GM18505 (cell line): Measurements from ENCODE around the gene TSHZ2.
"Not testable (repeated sequence)": the region's sequence is repeated elsewhere in the genome, so short reads cannot be mapped to it uniquely, and the experiment has no call there.

Source experiments
- ATAC-seq: cut with Tn5 transposase; IDR thresholded peaks from one replicate; pipeline ENCODE4 v1.9.1; 2021; ENCODE audit not compliant: unreplicated experiment
- POLR2A ChIP-seq: IDR thresholded peaks from 4 replicates; pipeline ENCODE4 v1.6.1; 2011; ENCODE audit warnings: borderline replicate concordance; ENCODE audit not compliant: insufficient read depth, insufficient read length; ENCODE audit errors: extremely low read depth

Gene TSHZ2

DNA sequence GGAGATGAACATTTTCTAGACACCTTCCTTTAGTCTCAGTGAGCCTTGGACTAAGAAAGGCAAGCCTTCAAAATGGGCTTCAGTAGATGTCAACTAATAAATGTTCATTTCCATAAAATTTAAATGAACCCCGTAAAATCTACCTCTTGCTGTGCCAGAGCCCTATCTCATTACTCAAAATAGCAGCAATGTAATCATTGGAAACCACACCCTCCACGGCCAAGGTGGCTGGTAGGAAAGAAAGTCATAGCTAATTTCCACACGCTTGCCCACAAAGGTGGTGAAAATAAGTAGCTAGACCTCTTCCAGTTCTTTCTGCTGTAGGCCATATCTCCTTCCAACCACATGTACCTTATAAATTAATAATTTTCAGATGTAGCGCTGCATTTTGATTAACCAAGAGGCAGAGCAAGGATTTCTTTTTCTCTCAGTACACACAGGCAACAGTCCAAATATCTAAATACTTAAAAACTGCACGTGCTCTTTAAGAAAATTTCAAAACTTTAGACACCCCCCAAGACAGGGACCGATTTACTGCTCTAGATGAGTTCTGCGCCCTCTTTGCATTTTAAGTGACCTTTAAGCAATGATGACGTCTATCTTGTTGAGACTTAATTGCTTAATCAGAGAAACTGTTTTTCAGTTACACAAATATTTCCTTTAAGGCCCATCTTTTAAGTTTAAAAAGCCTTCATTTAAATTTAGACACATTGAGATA is 330.7 kb downstream of the TSHZ2 start:
- ATAC-seq, result no peak
- TF ChIP-seq POLR2A, result no peak

DNA sequence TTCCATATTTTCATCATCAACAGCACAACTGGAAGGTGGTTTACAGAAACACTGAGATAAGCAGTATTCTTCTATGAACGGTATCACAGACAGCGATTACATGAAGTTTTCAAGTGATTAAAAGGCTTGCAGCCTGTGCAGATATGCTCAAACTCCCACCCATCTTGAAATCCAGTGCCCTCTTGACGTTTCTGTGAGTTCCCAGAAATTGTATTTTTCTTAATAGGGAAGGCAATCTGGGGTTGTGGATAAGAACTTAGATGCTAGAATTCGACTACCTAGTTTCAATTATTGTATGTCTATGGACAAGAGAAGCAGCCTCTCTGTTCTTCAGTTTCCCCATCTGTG is 331.2 kb downstream of the TSHZ2 start:
- ATAC-seq, result no peak
- TF ChIP-seq POLR2A, result no peak

DNA sequence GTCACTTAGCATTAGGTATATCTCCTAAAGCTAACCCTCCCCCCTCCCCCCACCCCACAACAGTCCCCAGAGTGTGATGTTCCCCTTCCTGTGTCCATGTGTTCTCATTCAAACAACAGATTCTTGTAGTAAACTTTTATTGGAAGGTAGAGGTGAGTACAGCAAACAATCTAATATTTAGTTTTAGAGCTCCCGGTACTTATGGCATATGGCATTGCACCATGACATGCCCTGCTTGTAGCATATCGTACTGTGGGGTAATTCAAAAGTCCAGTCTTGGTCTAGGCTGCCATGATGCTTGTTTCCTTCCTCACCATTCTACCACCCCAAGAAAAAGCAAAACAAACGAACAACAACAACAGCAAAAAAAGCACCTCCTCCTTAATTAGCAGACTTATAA is 332.0 kb downstream of the TSHZ2 start:
- no peak for TF ChIP-seq POLR2A
- ATAC-seq, result no peak

DNA sequence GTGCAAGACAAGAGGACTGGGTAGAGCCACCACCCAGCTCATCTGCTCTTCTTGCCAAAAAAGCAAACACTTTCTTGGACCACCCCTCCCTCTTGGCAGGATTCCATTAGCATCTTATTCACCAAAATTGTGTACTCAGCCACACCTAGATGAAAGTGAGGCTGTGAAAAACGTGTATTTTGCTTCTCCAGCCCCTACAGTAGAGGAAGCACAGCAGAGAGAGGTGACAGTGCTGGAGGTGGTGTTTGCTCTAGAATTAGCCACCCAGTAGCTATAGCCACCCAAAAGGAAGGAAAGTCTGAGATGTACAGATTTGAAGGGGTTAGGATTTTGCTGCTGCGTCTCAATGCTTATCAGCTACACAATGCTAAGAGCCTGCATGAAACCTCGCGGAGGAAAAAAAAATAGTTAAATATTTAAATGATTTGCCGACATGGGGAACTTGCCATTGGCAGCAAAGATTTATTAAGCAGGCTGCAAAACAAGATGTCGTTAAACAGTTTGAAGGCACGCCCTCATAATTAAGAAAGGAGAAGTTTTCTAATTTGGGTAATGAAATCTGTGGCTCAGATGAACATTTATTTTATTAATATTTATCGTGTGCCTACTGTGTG is 334.1 kb downstream of the TSHZ2 start:
- no peak for ATAC-seq
- TF ChIP-seq POLR2A, result no peak

DNA sequence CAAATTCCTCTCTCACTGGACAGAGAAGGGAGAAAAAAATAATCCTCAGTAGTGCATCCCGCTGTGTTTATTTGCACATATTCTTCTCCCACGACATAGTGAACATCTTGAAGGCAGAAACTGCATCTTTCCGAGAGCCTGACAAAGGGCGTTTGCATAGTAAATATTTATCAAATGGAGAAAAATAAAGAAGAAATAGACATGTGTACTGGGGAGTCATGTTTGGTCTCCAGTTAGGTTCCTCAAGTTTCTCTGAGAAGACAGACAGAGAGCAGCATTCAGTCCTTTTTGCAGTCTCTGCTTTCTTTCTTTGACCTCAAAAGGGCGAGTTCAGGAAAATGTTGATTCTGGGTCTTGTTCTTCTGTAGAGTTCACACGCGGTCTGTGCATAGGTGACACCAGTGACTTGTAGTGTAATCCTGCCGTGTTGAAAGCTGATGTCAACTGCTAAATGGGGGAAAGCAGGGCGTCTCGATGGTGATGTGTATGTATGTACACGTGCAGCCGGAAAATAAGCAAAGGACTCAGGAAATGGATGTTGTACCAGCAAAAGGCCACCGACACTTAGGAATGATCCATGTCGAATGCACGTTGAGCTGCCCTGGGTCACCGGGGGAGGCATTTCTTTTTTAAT is 335.9 kb downstream of the TSHZ2 start:
- TF ChIP-seq POLR2A, result no peak

DNA sequence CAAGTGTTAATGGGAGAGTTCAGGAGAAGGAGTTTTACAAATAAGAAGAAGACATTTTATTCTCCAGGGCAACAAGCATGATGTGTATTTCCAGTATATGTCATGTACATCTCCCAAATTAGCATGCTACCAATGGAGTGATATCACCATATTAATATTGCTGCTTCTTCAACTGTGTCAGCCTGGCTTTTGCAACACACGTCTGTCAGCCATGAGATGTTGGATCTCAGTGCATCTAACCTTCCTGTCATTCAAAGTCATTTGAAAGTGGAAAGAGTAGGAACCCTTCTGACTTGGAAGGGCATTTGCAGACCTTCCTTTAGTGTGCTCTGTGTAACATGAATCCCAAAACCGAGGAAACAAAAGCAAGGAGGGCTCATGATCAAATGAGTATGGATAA is 337.4 kb downstream of the TSHZ2 start:
- no peak for TF ChIP-seq POLR2A
- no peak for ATAC-seq

More for the DNA sequence above, 335.9 kb downstream of the TSHZ2 start:
- no peak for ATAC-seq

DNA sequence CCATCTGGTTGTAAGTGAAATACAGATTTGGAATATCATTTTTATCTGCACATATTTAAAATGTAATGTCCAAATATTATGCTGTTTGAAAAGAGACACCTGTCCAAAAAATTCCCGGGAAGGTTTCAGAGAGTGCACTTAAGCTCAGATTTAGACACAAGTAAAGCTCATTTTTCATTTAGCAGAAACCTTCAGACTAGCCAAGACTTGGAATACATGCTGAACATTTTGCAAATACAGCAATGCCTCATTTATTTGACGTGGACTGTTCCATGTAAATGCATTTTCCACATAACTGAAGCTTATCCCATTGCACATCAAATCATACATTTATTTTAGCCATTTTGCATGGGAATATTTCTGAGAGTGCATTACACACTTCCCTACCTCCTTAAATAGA is 340.8 kb downstream of the TSHZ2 start:
- no peak for TF ChIP-seq POLR2A
- no peak for ATAC-seq

DNA sequence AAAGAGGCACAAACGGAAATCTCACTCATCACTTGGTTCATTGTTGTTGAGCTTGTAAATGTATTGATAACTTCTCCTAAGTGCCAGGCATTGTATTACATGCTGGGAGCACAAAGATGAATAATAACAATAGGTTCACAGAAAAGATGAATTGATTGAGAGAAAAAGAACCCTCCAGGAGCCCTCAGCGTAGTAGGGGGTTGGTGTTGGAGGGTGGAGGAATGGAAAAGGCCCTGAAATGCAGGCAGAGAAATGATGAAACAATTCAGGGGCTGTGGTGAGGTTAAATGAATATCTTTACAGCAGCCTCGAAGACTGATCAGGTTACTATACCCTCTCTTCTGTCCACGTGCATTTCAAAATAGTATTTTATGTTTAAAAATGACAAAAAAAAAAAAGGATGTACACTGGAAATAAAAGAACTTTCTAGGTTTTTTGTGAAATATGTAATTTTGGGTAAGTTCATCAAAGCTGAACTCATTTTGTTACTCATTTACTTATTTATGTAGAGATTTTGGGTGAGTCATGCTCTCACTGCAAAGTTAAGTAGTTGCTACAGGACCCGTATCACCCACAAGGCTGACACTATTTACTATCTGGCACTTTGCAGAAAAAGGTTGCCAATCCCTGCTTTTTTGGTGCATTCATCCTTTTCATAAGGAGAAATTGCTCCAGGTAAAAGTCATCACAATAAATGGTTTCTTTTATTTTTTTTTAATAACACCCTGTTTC is 344.2 kb downstream of the TSHZ2 start:
- ATAC-seq, result no peak
- no peak for TF ChIP-seq POLR2A

DNA sequence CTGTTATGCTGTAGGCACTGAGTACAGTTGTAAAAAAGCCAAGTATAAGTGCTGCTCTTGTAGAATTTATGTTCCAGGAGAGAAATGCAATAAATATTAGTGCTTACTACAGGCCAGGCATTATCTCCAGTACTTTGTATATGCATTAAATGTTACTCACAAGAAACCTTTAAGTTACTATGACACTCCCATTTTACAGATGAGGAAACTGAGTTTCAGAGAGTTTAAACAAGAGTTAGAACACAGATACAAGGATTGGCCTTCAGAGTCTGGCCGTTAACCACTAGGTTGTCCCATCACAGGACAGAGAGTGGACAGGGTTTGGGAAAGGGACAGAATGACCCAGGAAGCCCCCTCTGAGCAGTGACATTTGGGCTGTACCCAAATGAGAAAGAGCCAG is 347.0 kb downstream of the TSHZ2 start:
- no peak for TF ChIP-seq POLR2A
- ATAC-seq, result no peak

DNA sequence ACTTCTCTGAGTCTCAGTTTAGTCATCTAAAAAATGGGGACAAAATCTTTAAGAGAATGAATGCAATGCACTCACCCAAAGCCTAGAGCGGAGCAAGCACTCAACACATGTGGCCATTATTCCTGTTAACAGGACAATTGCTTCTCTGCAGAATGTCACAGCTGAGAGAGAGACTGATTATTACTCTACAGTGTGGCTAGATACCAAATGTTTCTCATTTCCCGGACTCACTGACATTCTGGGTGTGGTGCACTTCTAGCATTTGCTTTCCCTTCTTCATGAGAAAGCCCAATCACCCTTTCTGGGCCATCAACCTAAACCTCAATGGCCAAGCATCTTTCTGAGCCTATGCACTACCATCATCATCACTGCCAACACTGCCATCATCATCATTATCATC is 347.6 kb downstream of the TSHZ2 start:
- no peak for ATAC-seq
- no peak for TF ChIP-seq POLR2A

DNA sequence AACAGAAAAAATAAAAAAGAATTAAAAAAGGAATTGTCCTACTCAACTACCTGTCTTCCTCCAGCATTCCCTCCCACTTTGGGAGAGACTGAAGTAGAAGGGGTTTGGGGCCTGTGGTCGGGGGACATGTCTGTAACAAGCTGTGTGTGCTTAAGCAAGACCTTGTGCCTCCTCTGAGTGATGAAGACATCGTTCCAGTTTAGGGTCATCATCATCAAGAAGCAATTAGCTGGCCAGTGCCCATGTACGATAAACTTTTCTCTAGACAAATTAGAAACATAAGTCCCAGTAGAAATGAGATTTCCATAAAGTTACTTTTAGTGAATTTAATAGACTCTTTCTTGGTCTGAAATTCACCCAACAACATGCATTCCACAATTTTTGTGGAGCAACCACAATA is 348.5 kb downstream of the TSHZ2 start:
- no peak for ATAC-seq
- no peak for TF ChIP-seq POLR2A

DNA sequence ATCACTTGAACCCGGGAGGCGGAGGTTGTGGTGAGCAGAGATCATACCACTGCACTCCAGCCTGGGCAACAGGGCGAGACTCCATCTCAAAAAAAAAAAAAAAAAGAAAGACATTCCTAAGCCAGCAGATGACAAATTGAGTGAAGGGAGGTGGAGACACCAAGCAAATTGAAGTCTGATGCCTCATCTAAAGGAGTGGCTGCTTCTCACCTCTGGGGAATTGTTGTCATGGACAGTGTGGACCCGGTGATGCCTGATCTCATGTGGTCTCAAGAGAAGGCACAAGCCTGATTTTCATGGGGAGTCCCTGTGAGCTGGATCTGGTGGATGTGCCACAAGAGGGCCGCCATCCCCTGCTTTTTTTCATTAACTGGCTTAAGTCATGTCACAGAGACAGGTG is 349.4 kb downstream of the TSHZ2 start:
- no peak for TF ChIP-seq POLR2A
- ATAC-seq, result no peak

DNA sequence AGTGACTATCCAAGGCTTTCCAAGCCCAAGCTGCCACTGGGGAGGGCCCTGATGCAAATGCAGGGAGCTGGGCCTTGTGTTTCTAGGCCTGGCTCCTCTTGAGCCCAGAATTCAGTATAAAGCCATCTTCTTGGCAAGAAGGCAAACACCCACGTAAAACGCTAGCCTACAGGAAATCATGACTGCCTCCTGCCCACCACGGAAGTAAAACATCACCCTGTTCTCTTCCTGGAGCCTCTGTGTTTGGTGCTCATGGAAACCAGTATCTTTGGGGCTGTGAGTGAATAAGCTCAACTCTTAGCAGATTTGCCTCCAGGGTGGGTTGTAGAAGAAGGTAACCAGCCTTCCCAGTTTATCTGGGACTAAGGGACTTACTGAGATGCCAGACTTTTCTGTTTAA is 350.5 kb downstream of the TSHZ2 start:
- ATAC-seq, result no peak

DNA sequence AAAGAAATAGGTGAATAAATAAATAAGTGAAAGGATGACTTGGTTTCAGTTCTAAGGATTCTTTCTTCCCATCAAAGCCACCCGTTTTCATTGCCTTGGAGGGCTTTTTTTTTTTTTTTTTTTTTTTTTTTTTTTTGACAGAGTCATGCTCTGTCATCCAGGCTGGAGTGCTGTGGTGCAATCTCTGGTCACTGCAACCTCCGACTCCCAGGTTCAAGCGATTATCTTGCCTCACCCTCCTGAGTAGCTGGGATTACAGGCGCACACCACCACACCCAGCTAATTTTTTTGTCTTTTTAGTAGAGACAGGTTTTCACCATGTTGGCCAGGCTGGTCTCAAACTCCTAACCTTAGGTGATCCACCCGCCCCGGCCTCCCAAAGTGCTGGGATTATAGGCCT is 351.3 kb downstream of the TSHZ2 start:
- ATAC-seq, result not testable (repeated sequence)

More for the DNA sequence above, 350.5 kb downstream of the TSHZ2 start:
- TF ChIP-seq POLR2A, result no peak
